OCI-LY3 (cell line): ENCODE measurements around the gene RAB26.

Source experiments
- H2AFZ ChIP-seq: fragments of 200-600, 300-600 bp; shearing (Covaris generic); 2 replicates; pipeline ENCODE4 v1.6.0; 2014; ENCODE audit warnings: antibody characterized with exemption, low read depth, low read length
- H3K27ac ChIP-seq: fragments of 200-600, 300-600 bp; sonication (generic); 2 replicates; pipeline ENCODE4 v1.5.1; 2014; ENCODE audit warnings: mild to moderate bottlenecking, low read length, moderate library complexity, mixed read lengths
- H3K27me3 ChIP-seq: fragments of 200-600, 300-600 bp; sonication (generic); 2 replicates; pipeline ENCODE4 v1.6.1; 2014; ENCODE audit warnings: low read depth, low read length, mixed read lengths
- H3K36me3 ChIP-seq: fragments of 200-600, 300-600 bp; sonication (generic); replicated peaks from 2 replicates; pipeline ENCODE3; 2014; ENCODE audit warnings: low read depth, low read length, mixed read lengths
- H3K4me1 ChIP-seq: fragments of 300-600, 200-600 bp; sonication (generic); 2 replicates; pipeline ENCODE4 v1.6.1; 2014; ENCODE audit warnings: low read length, mixed read lengths
- H3K4me2 ChIP-seq: fragments of 200-600, 300-600 bp; sonication (generic); 2 replicates; pipeline ENCODE4 v1.6.1; 2014; ENCODE audit warnings: low read length, mixed read lengths
- H3K4me3 ChIP-seq: fragments of 300-600, 200-600 bp; sonication (generic); 2 replicates; pipeline ENCODE4 v1.5.1; 2014; ENCODE audit warnings: antibody characterized with exemption, mild to moderate bottlenecking, low read length, moderate library complexity
- H3K79me2 ChIP-seq: fragments of 300-600, 200-600 bp; shearing (Covaris generic); 2 replicates; pipeline ENCODE4 v1.6.1; 2014; ENCODE audit warnings: mild to moderate bottlenecking, low read length, mixed read lengths
- H3K9ac ChIP-seq: fragments of 300-600, 200-600 bp; shearing (Covaris generic); 2 replicates; pipeline ENCODE4 v1.6.0; 2014; ENCODE audit warnings: mild to moderate bottlenecking, low read length, moderate library complexity
- H3K9me3 ChIP-seq: fragments of 200-600, 300-600 bp; shearing (Covaris generic); 2 replicates; pipeline ENCODE4 v1.6.1; 2014; ENCODE audit warnings: low read length, mixed read lengths; ENCODE audit not compliant: insufficient read depth
- H4K20me1 ChIP-seq: fragments of 200-600, 300-600 bp; sonication (generic); 2 replicates; pipeline ENCODE4 v1.6.1; 2016; ENCODE audit warnings: low read length, mixed read lengths; ENCODE audit not compliant: insufficient read depth
- EZH2phosphoT487 ChIP-seq: fragments of 200-600 bp; shearing (Covaris generic); IDR thresholded peaks from 2 replicates; pipeline ENCODE4 v1.6.1; 2018; ENCODE audit warnings: antibody characterized with exemption, mixed run types, low read depth
- TF ChIP-seq, protein P1 (sequence below): fragments of 200-600, 300-600 bp; sonication (generic); IDR thresholded peaks from 2 replicates; pipeline ENCODE4 v1.5.1; 2014; ENCODE audit warnings: antibody characterized with exemption, low read length, low read depth

The RAB26 gene

GRCh38 chr16:2184346-2184745, 35.9 kb downstream of the RAB26 start:
- H3K9ac ChIP-seq, result no peak overlapping the region
- no peaks in the 10 kb centered on the region for H3K79me2 ChIP-seq
- H3K9me3 ChIP-seq, result no peaks in the 10 kb centered on the region
- H3K36me3 ChIP-seq, result no peaks in the 10 kb centered on the region
- H3K4me3 ChIP-seq, result no peak overlapping the region
- no peaks in the 10 kb centered on the region for H3K27me3 ChIP-seq
- H4K20me1 ChIP-seq, result no peaks in the 10 kb centered on the region
- TF ChIP-seq EZH2phosphoT487, result no peak
- TF ChIP-seq, protein P1, sequence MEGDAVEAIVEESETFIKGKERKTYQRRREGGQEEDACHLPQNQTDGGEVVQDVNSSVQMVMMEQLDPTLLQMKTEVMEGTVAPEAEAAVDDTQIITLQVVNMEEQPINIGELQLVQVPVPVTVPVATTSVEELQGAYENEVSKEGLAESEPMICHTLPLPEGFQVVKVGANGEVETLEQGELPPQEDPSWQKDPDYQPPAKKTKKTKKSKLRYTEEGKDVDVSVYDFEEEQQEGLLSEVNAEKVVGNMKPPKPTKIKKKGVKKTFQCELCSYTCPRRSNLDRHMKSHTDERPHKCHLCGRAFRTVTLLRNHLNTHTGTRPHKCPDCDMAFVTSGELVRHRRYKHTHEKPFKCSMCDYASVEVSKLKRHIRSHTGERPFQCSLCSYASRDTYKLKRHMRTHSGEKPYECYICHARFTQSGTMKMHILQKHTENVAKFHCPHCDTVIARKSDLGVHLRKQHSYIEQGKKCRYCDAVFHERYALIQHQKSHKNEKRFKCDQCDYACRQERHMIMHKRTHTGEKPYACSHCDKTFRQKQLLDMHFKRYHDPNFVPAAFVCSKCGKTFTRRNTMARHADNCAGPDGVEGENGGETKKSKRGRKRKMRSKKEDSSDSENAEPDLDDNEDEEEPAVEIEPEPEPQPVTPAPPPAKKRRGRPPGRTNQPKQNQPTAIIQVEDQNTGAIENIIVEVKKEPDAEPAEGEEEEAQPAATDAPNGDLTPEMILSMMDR, result no peak
- no peak overlapping the region for H3K4me2 ChIP-seq
- no peak overlapping the region for H3K27ac ChIP-seq
- H2AFZ ChIP-seq, result no peak overlapping the region
- H3K4me1 ChIP-seq, result no peaks in the 10 kb centered on the region

DNA sequence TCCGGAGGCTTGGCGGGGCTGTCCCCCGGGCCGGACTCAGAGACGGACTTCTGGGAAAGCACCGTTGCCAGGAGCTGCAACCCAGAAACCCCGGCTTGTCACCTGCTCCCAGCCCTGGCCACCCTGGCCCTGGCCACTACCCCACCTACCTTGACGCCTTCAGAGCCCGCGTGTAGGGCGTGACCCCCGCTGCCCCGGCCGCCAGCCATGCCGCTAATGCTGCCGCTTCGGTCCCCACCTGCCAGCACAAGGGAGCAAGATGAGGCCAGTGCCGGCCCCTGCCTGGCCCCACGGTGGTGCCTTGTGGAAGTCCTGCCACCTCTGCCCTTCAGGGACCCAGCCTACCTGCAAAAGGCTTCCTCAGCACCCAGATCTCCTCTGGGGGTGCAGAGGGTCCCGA, 36.5 kb downstream of the RAB26 start:
- H3K4me2 ChIP-seq, result no peak overlapping the region
- no peaks in the 10 kb centered on the region for H3K79me2 ChIP-seq
- no peaks in the 10 kb centered on the region for H3K9me3 ChIP-seq
- H3K4me1 ChIP-seq, result no peaks in the 10 kb centered on the region
- no peak overlapping the region for H3K9ac ChIP-seq
- no peaks in the 10 kb centered on the region for H4K20me1 ChIP-seq
- no peak overlapping the region for H2AFZ ChIP-seq
- H3K27me3 ChIP-seq, result no peaks in the 10 kb centered on the region
- no peak overlapping the region for H3K4me3 ChIP-seq
- H3K36me3 ChIP-seq, result no peaks in the 10 kb centered on the region
- TF ChIP-seq, protein P1, result no peak
- TF ChIP-seq EZH2phosphoT487, result no peak
- no peak overlapping the region for H3K27ac ChIP-seq

DNA sequence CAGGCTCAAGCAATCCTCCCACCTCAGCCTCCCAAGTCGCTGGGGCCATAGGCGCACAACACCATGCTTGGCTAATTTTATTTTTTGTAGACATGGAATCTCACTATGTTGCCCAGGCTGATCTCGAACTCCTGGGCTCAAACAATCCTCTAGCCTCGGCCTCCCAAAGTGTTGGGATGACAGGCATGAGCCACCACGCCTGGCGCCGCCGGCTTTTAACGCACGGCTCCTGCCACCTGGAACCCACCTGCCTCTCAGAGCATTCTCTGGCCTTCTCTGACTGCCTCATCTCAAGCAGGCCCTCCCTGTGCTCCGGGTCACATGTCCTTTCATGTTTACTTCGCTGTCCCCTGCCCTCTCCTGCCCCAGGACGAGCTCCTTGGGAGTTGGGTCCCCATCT, 37.6 kb downstream of the RAB26 start:
- Histone ChIP-seq H4K20me1 (no peaks in the 10 kb centered on the region), H3K9ac (no peak overlapping the region), H2AFZ (no peak overlapping the region), H3K4me2 (no peak overlapping the region), H3K79me2 (no peaks in the 10 kb centered on the region), H3K27ac (no peak overlapping the region), H3K27me3 (no peaks in the 10 kb centered on the region), H3K9me3 (no peaks in the 10 kb centered on the region), H3K4me3 (no peak overlapping the region), H3K4me1 (no peaks in the 10 kb centered on the region), H3K36me3 (no peaks in the 10 kb centered on the region)
- TF ChIP-seq, protein P1, result no peak
- TF ChIP-seq EZH2phosphoT487, result no peak

- Histone ChIP-seq H3K9me3 (no peaks in the 10 kb centered on the region), H2AFZ (no peak overlapping the region), H3K79me2 (no peaks in the 10 kb centered on the region), H3K36me3 (no peaks in the 10 kb centered on the region), H3K4me1 (no peaks in the 10 kb centered on the region), H3K9ac (no peak overlapping the region), H4K20me1 (no peaks in the 10 kb centered on the region), H3K27ac (no peak overlapping the region), H3K4me3 (no peak overlapping the region), H3K27me3 (no peaks in the 10 kb centered on the region), H3K4me2 (no peak overlapping the region)
- TF ChIP-seq, protein P1, result no peak
- no peak for TF ChIP-seq EZH2phosphoT487
These were observed 38.1 kb downstream of the RAB26 start for GRCh38 chr16:2186505-2186904.
